GM19452 (cell line): ENCODE data around the gene SUCLG2.

Source experiments
- ATAC-seq: cut with Tn5 transposase; IDR thresholded peaks from one replicate; pipeline ENCODE4 v1.9.1; 2021; ENCODE audit not compliant: unreplicated experiment

The SUCLG2 gene

GRCh38 chr3:67401921-67402320 is 252.5 kb downstream of the SUCLG2 start:
- ATAC-seq, result no peak

- no peak for ATAC-seq
Measured at GRCh38 chr3:67400476-67400875, 253.9 kb downstream of the SUCLG2 start.

GRCh38 chr3:67389176-67389575 is 265.2 kb downstream of the SUCLG2 start:
- peak; percentile 84 for ATAC-seq

- peak; percentile 13 for ATAC-seq
Measured at GRCh38 chr3:67388738-67389137, 265.7 kb downstream of the SUCLG2 start.

GRCh38 chr3:67386451-67386850 is 268.0 kb downstream of the SUCLG2 start:
- no peak for ATAC-seq

- no peak for ATAC-seq
Measured at GRCh38 chr3:67384760-67385397, 269.5 kb downstream of the SUCLG2 start.

GRCh38 chr3:67384016-67384415 is 270.4 kb downstream of the SUCLG2 start:
- no peak for ATAC-seq

- no peak for ATAC-seq
Measured at GRCh38 chr3:67383379-67383778, 271.0 kb downstream of the SUCLG2 start.

GRCh38 chr3:67382536-67382935 is 271.9 kb downstream of the SUCLG2 start:
- ATAC-seq, result no peak

- no peak for ATAC-seq
Measured at GRCh38 chr3:67381667-67382272, 272.6 kb downstream of the SUCLG2 start.

GRCh38 chr3:67380118-67380517 is 274.3 kb downstream of the SUCLG2 start:
- ATAC-seq, result no peak

GRCh38 chr3:67377299-67377698 is 277.1 kb downstream of the SUCLG2 start:
- ATAC-seq, result no peak

- ATAC-seq, result no peak
Measured at GRCh38 chr3:67376416-67376815, 278.0 kb downstream of the SUCLG2 start.

GRCh38 chr3:67375976-67376375 is 278.4 kb downstream of the SUCLG2 start:
- no peak for ATAC-seq

GRCh38 chr3:67362686-67363085 is 291.7 kb downstream of the SUCLG2 start:
- no peak for ATAC-seq

GRCh38 chr3:67361770-67362169 is 292.6 kb downstream of the SUCLG2 start:
- ATAC-seq, result no peak

GRCh38 chr3:67361323-67361722 is 293.1 kb downstream of the SUCLG2 start:
- no peak for ATAC-seq

- peak; percentile 72 for ATAC-seq
Measured at GRCh38 chr3:67357610-67358458, 296.6 kb downstream of the SUCLG2 start.

GRCh38 chr3:67349551-67350174 is 304.7 kb downstream of the SUCLG2 start:
- ATAC-seq, result peak; percentile 94

- no peak for ATAC-seq
Measured at GRCh38 chr3:67346081-67346480, 308.3 kb downstream of the SUCLG2 start.

- ATAC-seq, result no peak
Measured at GRCh38 chr3:67335813-67336212, 318.6 kb downstream of the SUCLG2 start.

- no peak for ATAC-seq
Measured at GRCh38 chr3:67334588-67334987, 319.8 kb downstream of the SUCLG2 start.
